22Rv1 (cell line): ENCODE measurements around the gene ST8SIA1.
"Not testable (repeated sequence)": the region's sequence is repeated elsewhere in the genome, so short reads cannot be mapped to it uniquely, and the experiment has no call there.

Experiments
- H3K27ac ChIP-seq: fragments of 450-650 bp; 2 replicates; pipeline ENCODE4 v1.5.1; 2017
- ZFX ChIP-seq: fragments of 450-650 bp; IDR thresholded peaks from 2 replicates; pipeline ENCODE4 v1.6.1; 2017; ENCODE audit warnings: antibody characterized with exemption, borderline replicate concordance
- TF ChIP-seq, protein P1 (sequence below): fragments of 450-650 bp; IDR thresholded peaks from 2 replicates; pipeline ENCODE4 v1.5.1; 2017; ENCODE audit warnings: mild to moderate bottlenecking

ST8SIA1 gene, protein sequence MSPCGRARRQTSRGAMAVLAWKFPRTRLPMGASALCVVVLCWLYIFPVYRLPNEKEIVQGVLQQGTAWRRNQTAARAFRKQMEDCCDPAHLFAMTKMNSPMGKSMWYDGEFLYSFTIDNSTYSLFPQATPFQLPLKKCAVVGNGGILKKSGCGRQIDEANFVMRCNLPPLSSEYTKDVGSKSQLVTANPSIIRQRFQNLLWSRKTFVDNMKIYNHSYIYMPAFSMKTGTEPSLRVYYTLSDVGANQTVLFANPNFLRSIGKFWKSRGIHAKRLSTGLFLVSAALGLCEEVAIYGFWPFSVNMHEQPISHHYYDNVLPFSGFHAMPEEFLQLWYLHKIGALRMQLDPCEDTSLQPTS

GRCh38 chr12:22334410-22335100 is at the start of gene ST8SIA1:
ST8SIA1 (minus strand) TSS chr12:22334707; CDS start chr12:22334232, 475 bp downstream.
- peak within 1 kb of the TSS; percentile 33 for H3K27ac ChIP-seq
- TF ChIP-seq, protein P1, sequence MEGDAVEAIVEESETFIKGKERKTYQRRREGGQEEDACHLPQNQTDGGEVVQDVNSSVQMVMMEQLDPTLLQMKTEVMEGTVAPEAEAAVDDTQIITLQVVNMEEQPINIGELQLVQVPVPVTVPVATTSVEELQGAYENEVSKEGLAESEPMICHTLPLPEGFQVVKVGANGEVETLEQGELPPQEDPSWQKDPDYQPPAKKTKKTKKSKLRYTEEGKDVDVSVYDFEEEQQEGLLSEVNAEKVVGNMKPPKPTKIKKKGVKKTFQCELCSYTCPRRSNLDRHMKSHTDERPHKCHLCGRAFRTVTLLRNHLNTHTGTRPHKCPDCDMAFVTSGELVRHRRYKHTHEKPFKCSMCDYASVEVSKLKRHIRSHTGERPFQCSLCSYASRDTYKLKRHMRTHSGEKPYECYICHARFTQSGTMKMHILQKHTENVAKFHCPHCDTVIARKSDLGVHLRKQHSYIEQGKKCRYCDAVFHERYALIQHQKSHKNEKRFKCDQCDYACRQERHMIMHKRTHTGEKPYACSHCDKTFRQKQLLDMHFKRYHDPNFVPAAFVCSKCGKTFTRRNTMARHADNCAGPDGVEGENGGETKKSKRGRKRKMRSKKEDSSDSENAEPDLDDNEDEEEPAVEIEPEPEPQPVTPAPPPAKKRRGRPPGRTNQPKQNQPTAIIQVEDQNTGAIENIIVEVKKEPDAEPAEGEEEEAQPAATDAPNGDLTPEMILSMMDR: no peak
- TF ChIP-seq ZFX: no peak

DNA sequence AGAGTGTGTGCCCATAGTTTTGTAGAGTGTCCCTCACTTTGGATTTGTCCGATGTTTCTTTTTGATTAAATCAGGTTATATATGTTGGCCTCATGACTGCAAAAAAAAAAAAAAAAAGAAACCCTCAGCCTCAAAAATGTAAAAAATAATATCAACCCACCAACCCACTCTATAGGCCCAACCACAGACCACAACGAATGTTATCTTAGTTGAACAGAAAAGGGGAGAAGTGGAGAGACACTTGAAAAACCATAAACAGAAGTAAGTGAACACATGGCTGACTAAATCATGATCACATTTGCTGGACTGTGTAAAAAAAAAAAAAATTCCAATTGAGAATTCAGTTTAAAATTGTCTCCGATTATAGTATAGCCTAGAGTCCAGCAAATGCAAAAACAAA is 45.5 kb upstream of the ST8SIA1 start:
- H3K27ac ChIP-seq: no peak overlapping the region
- TF ChIP-seq ZFX: no peak

DNA sequence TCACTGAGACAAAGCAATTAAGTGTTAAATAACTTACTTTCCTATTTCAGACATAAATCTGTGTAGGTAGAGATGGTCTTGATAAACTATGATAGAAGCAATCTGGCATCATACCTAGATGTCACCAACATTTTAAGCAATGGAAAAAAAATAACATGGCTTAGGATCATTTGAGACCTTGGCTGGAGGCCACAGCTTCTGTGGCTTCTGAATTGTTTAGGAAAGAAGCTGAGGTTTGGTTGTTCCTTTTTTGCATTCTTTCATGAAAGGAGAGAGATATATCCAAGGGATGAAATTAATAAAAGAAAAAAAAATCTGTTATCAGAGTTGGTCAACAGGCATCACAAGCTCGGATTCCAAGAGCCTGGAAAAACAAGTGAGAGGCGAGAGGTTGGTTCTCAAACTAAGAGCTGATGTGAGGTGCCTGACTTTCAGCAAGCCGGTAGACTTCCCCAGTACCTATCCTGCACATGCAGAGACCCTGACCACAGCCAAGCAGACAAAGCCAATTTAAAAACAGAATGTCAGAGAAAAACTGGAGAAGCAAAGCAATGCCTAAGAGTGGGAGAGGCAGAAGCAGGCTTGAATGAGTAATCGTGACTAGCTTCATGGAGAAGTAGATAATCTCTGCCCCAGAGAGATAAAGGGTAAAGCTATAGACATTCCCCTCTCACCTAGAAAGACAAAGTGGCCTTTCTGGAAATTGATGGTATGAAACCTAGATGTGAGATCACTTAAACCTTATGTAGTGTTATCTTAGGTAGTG is 43.4 kb upstream of the ST8SIA1 start:
- TF ChIP-seq ZFX: no peak
- TF ChIP-seq, protein P1: no peak

DNA sequence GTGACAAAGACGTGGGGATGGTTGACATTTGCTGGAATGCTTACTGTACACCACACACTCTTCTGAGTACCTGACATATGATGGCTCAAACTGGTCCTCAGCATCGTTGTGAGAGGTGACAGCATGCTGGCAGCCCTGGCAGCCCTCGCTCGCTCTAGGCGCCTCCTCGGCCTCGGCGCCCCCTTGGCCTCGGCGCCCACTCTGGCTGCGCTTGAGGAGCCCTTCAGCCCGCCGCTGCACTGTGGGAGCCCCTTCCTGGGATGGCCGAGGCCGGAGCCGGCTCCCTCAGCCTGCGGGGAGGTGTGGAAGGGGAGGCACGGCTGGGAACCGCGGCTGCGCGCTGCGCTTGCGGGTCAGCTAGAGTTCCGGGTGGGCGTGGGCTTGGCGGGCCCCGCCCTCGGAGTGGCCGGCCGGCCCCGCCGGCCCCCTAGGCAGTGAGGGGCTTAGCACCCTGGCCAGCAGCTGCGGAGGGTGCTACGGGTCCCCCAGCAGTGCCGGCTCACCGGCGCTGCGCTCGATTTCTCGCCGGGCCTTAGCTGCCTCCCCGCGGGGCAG is 42.2 kb upstream of the ST8SIA1 start:
- H3K27ac ChIP-seq: not testable (repeated sequence)

More for the DNA sequence above, 43.4 kb upstream of the ST8SIA1 start:
- no peak overlapping the region; the same call in 1 of the 2 replicates for H3K27ac ChIP-seq

- no peak overlapping the region for H3K27ac ChIP-seq
- TF ChIP-seq, protein P1: no peak
- TF ChIP-seq ZFX: no peak
Measured at GRCh38 chr12:22374508-22374907, 40.0 kb upstream of the ST8SIA1 start.

- TF ChIP-seq ZFX: no peak
- TF ChIP-seq, protein P1: no peak
- no peak overlapping the region for H3K27ac ChIP-seq
Measured at GRCh38 chr12:22372277-22372837, 37.9 kb upstream of the ST8SIA1 start.

- TF ChIP-seq, protein P1: no peak
- TF ChIP-seq ZFX: no peak
- H3K27ac ChIP-seq: no peak overlapping the region
Measured at GRCh38 chr12:22366181-22366580, 31.7 kb upstream of the ST8SIA1 start.

GRCh38 chr12:22361785-22362184 is 27.3 kb upstream of the ST8SIA1 start:
- H3K27ac ChIP-seq: no peak overlapping the region
- no peak for TF ChIP-seq ZFX
- TF ChIP-seq, protein P1: no peak
